GM19397 (cell line): ENCODE results near the gene INTS4.
"Not testable (repeated sequence)": the region's sequence is repeated elsewhere in the genome, so short reads cannot be mapped to it uniquely, and the experiment has no call there.

Experiments used
- ATAC-seq: cut with Tn5 transposase; IDR thresholded peaks from one replicate; pipeline ENCODE4 v1.9.1; 2021; ENCODE audit warnings: mild to moderate bottlenecking, moderate library complexity; ENCODE audit not compliant: unreplicated experiment

Gene INTS4, protein sequence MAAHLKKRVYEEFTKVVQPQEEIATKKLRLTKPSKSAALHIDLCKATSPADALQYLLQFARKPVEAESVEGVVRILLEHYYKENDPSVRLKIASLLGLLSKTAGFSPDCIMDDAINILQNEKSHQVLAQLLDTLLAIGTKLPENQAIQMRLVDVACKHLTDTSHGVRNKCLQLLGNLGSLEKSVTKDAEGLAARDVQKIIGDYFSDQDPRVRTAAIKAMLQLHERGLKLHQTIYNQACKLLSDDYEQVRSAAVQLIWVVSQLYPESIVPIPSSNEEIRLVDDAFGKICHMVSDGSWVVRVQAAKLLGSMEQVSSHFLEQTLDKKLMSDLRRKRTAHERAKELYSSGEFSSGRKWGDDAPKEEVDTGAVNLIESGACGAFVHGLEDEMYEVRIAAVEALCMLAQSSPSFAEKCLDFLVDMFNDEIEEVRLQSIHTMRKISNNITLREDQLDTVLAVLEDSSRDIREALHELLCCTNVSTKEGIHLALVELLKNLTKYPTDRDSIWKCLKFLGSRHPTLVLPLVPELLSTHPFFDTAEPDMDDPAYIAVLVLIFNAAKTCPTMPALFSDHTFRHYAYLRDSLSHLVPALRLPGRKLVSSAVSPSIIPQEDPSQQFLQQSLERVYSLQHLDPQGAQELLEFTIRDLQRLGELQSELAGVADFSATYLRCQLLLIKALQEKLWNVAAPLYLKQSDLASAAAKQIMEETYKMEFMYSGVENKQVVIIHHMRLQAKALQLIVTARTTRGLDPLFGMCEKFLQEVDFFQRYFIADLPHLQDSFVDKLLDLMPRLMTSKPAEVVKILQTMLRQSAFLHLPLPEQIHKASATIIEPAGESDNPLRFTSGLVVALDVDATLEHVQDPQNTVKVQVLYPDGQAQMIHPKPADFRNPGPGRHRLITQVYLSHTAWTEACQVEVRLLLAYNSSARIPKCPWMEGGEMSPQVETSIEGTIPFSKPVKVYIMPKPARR

DNA sequence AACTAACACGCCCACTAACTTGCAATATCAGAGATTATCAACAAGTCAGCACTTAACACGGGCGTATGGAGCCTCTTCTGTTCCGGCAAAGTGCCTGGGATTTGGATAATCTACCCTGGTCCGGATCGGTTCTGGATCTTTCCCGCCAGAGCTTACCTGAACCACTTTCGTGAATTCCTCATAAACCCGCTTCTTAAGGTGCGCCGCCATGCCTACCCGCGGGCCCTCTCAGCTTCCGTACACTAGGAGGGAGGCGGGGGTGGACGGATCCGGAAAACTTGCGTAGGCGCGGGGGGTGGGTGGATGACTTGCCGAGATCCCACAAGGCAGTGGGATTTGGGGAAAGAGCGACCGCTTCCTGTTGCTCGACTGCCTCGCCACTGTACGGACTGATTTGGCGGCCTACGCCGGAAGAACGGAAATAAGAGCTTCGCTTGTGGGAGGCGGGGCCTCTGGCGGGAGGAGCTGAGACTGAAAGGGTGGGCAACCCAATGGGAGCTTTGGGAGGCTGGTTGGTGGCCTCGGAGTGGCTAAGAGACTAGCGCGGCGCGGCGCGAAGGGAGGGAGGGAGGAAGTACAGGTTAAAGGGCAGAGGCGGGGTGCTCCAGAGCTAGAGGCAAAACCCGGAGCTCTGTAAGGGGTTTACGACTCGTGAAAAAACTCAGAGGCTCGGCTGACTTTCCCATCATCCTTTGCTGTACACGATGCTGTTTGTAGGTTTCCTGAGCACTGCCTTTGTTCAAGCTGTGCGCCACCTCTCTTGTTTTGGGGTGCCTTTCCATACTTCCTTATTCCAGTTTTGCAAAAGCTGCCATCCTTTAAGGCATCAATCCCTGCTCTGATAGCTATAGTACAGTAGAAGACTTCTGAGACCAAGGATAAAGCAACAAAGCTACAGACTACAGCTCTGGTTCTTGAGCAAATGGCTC is at the start of gene INTS4:
Gene INTS4, minus strand, starts transcription at position 235 of the 929 bp plus-strand sequence. Its CDS starts 25 bp downstream, at position 210.
- peak; percentile 99 for ATAC-seq

DNA sequence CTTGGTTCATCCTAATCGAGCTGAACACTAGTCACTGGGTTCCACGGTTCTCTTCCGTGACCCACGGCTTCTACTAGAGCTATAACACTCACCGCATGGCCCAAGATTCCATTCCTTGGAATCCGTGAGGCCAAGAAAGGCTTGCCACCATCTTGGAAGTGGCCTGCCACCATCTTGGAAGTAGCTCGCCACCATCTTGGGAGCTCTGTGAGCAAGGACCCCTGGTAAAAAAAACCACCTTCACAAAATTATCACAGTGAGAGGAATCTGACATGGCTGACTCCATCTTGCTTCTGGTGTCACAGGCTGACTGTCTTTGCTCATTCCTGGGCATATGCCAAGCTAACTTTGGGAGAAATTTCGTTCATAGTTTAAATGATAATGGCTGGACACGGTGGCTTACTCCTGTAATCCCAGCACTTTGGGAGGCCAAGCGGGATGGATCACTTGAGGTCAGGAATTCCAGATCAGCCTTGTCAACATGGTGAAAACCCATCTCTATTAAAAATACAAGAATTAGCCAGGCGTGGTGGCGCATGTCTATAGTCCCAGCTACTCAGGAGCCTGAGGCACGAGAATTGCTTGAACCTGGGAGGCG is 47.5 kb upstream of the INTS4 start:
- no peak for ATAC-seq

DNA sequence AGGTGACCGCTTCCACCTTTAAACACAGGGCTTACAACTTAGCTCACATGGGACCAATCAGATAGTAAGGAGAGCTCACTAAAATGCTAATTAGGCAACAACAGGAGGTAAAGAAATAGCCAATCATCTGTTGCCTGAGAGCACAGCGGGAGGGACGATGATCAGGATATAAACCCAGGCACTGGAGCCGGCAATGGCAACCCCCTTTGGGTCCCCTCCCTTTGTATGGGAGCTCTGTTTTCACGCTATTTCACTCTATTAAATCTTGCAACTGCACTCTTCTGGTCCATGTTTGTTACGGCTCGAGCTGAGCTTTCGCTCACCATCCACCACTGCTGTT is 46.9 kb upstream of the INTS4 start:
- not testable (repeated sequence) for ATAC-seq

DNA sequence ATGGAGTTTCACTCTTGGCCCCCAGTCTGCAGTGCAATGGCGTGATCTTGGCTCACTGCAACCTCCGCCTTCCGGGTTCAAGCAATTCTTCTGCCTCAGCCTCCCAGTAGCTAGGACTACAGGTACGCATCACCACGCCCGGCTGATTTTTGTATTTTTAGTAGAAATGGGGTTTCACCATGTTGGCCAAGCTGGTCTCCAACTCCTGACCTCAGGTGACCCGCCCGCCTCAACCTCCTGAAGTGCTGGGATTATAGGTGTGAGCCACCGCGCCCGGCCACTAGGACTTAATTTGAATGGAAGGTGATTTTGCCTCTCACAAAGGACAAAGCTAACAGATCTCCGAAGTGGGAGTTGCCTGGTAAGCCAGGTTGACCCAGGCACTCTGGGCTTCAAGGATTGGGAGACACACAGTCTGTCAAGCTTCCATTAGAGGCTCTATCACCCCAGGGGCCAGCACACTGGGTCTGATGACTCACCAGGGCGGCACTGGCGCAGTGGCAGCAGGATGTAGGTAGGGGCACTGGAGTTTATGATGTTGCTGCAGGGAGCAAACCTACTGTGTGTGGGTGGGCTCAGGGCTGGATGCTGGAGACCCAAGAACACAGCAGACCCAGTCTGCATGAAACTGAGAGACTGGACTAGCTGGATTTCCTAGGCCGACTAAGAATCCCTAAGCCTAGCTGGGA is 46.4 kb upstream of the INTS4 start:
- no peak for ATAC-seq

DNA sequence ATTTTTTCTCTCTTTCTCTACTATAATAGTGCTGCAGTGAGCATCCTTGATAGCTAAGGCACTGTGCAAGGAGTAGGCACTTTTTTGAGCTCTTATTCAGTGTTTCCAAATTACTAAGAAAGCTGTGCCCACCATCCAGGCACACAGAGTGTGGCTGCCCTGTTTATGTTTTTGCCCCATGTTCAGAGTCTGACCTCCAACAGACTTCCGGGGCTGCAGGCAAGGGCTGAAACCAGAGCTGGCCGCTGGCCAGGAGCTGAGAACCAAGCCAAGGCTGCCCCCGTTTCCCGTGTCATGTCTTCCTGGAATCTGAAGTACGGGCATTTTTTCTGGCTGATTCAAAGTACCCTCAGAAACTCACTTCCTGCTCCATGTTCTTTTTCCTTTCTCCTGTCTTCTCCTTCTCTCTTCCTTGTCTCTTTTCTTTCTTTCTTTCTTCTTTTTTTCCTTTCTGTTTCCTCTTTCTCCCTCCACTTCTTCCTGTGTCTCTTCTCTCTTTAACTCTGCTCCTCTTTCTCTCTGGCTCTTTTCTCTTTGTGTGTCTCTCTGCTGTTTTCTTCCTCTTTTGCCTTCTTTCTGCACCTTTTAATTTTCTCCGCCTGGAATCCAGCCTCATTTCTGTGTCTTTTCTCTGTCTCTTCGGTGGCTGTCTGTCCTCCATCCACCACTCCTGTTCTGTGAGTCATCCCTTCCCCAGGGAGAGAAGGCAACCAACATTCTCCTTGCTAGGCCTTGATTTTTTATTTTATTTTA is 45.6 kb upstream of the INTS4 start:
- no peak for ATAC-seq

DNA sequence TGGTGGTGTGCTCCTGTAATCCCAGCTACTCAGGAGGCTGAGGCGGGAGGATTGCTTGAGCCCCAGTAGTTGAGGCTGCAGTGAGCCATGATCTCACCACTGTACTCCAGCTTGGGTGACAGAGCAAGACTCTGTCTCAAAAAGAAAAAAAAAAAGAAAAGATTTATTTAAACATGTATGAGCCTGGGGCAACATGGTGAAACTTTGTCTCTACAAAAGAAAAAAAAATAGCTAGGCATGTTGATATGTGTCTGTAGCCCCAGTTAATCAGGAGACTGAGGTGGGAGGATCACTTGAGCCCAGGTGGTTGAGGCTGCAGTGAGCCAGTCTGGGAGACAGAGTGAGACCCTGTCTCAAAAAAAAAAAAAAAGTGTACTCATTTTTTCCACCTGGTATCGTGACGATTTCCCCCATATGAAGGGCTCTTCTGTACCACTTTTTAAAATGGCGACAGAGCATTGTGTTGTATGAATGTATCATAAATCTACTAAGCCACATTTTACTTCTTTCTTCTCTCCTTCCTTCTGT is 45.0 kb upstream of the INTS4 start:
- ATAC-seq: no peak

DNA sequence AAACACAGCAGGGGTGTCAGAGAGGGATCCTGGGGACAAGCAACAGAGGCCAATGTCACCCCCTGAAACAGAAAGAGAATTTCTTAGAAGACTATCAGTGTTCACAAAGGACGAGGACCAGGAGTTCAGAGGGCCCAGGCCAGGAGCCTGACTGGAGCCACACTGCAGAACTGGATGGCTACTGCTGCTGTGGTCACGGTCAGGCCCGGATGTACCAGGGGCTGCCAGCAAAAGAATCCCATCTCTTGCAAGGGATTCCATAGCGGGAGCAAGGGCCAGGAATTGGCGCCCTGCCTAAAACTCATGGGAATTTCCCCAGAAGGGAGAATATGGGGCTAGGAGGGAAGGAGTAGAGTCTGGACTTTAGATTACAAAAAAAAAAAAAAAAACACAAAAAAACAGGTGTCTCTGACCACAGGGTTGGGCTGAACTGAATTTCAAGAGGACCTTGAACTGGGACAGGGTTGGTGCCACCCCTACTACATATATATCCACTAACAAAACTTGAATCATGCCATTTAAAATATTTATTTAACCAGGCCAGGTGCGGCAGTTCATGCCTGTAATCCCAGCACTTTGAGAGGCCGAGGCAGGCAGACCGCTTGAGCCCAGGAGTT is 44.3 kb upstream of the INTS4 start:
- ATAC-seq: no peak

DNA sequence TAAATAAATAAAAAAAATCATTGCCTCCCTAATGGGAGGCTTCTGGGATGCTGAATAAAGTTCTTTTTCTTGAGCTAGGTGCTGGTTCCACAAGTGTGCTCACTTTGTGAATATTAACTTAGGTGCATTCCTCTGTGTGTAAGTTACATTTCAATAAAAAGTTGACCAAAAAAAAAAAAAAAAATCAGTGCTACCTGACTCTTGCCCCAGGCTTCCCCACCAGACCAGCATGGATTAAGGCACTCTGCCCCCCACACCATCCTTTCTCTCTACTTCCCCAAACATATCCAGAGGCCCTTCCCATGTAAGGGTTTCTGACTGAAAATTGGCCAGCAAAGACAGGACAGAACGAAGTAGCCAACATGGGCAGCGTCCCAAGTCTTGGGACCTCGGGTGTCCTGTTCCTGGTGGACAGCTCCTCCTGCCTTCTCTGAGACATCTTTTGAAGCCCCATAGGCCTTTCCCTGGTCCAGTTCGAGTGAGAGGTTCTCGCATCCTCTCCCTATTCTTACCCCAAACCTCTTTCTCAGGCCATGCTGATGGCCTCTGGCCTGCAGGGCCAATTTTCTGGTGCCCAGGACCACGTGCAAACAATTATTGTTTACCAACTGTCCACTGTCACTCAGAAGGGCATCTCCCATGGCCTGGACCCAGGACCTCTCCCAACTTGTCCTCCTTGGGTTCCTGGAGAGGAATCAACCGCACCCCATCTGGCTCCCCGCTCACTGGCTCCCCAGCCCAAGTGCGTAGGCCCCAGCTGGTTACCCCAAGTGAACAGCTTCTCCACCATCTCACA is 43.6 kb upstream of the INTS4 start:
- ATAC-seq: no peak

DNA sequence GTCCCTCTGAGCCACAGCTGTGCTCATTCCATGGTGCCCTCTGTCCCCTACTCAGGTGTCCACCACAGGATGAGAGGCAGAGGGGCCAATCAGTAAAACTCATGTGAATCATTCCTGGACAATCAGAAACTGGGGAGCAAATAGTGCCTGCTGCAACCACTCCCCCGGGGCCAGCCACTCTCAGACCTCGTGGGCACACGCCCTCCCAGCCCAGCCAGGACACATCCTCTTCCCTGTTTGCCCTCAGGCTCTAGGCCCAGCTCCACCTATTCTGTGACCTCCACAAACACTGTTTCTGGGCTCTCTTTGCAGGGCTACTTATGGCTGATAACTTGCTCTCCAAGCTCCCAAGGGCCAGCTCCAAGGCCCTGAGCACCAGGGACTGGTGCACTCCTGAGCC is 42.6 kb upstream of the INTS4 start:
- ATAC-seq: no peak

DNA sequence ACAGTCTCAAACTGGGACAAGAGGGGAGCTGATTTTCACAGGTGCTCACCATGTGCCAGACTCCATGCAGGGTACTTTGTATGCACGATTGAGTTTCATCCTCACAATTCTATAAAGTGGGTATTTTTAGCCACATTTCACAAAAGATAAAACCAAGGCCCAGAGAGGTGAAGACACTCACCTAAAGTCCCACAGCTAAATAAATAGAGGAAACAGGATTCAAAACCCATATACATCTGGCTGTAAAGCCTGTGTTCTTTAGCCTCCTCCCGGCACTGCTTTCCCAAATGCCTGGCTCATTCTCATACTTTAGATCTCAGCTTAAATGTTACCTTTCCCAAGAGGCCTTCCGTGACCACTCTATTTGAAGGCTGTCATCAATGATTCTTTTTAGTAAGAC is 41.8 kb upstream of the INTS4 start:
- ATAC-seq: no peak

DNA sequence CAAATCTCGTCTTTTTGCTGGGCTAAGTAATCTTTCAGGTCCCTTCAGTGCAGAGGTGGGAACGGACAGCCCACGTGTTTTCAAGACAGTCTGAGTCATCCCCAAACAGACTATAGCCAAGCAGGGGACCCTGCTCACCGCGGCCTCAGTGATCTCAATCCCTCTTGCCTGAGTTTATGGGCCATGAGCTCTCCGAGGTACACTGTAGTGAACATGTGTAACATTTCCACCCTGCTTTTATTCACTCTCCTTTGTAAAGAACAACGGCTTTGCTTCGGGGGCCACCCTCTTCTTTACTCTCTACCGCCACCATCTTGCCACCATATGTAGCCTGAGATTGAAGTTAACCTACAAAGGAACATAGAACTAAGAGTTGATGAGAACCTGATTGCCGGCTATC is 40.2 kb upstream of the INTS4 start:
- no peak for ATAC-seq

DNA sequence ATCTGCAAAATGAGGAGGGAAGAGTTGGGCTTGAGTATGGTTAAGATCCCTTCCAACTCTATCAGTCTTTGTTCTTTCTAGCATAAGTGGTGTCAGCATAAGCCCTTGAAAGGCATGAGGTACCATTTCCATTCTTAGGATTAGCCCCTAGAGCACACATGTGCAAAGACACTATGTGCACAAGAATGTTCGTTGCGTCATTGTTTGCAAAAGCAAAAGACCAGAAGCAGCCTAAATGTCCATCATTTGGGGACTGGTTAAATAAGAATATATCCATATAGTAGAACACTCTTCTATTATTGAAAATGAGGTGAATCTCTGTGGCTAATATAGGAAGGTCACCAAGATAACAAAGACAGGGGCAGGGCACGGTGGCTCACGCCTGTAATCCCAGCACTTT is 38.6 kb upstream of the INTS4 start:
- no peak for ATAC-seq

DNA sequence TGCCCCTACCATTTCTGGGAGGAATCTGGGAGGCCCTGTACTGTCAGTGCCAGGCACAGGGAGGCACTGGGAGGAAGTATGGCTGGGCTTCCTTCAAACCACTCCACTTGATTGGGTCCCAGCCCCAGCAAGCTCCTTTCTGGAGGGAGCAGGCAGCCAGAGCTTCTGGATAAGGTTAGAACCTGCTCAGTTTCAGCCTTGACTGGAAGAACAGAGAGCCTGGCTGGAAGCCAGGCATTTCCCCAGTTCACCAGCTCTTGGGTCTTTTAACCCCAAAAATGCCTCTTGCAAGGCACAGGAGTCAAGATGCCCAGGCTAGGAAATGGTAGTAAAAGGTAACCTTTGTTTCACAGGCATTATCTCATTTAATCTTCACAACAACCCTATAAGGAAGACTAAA is 37.6 kb upstream of the INTS4 start:
- ATAC-seq: peak; percentile 13

DNA sequence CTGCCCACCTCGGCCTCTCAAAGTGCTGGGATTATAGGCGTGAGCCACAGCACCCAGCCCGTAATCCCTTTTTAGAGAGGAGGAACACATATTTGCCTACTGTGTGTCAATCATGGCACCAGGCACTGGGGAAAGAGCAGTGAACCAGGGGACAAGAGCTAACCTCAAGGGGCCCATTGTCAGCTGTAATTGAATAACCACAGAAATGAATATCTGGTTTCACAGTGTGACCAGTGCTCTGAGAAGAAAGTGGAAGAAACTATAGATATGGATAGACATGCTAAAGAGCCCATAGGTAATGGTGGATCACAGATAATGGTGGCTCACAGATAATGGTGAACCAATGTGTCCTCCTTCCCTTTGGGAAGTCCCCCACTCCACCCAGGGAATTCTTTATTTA is 37.2 kb upstream of the INTS4 start:
- peak; percentile 65 for ATAC-seq

DNA sequence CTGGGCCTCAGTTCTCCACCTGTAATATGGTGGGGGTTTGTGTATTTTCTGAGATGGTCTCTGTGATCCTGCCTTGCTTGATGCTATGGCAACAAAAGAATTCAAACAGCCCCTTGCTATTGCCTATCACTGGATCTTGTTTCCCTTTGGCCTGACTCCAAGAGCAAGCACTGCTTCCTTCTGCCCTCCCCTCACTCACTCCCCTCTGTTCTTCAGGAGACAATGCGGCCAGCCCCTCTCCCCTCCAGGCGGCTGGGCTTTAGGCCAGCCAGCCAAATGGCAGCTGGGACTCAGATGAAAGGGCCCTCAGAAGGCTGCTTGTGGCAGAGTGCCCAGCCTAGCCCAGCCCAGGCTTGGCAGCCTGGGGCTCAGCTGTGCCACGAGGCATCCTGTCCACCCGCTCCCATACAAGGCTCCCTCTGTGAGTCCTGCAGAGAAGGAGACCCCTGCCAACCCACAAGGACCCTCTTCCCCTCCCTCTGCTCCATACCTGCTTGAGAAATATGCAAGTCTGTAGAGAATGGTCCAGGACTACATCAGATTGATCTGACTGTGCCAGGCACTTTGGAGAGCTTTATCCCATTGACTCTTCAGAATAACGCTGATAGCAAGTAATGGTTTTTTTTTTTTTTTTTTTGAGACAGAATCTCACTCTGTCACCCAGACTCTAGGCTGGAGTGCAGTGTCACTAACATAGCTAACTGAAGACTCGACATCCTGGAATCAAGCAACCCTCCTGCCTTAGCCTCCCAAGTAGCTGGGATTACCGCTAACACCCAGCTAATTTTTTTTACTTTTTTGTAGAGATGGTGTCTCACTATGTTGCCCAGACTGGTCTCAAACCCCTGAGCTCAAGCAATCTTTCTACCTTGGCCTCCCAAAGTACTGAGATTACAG is 36.2 kb upstream of the INTS4 start:
- no peak for ATAC-seq

DNA sequence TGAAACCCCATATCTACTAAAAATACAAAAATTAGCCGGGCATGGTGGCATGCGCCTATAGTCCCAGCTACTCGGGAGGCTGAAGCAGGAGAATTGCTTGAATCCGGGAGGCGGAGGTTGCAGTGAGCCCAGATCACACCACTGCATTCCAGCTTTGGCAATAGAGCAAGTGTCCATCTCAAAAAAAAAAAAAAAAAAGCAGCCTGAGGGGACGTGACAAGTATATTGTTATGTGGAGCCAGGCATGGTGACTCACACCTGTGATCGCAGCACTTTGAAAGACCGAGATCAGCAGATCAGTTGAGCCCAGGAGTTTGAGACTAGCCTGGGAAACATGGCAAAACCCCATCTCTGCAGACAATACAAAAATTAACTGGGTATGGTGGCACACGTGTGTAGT is 34.0 kb upstream of the INTS4 start:
- not testable (repeated sequence) for ATAC-seq

DNA sequence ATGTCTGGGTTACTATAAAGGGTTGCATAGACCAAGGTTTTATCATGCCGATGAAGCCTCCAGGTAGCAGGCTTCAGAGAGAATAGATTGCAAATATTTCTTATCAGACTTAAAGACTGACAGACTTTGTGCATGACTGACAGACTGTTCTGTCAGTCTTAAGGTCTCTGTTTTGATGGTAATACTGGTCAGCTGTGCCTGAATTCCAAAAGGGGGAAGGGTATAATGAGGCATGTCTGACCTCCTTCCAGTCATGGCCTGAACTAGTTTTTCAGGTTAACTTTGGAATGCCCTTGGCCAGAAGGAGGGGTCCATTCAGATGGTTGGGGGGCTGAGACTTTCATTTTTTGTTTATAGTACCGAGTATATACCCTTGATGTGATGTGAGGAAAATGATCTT is 33.3 kb upstream of the INTS4 start:
- no peak for ATAC-seq
